Trophoblast cell (in vitro differentiated cells and primary cell): ENCODE results near the gene SH3BGRL2.

ENCODE experiments used
- DNase-seq, 2 donors: peaks; one replicate each; pipeline ENCODE4 v3.0.0-alpha.2; 2016
- H2AFZ ChIP-seq: 2 replicates; pipeline ENCODE4 v1.6.1; 2013; ENCODE audit warnings: low read length, moderate library complexity, mild to moderate bottlenecking; ENCODE audit not compliant: insufficient read depth, poor library complexity
- H2AK5ac ChIP-seq: 2 replicates; pipeline ENCODE4 v1.6.1; 2013; ENCODE audit warnings: mild to moderate bottlenecking, low read length
- H2BK120ac ChIP-seq: 2 replicates; pipeline ENCODE4 v1.6.1; 2013; ENCODE audit warnings: low read length, mild to moderate bottlenecking, moderate library complexity; ENCODE audit not compliant: insufficient read depth, poor library complexity
- H2BK12ac ChIP-seq: 2 replicates; pipeline ENCODE4 v1.6.1; 2013; ENCODE audit warnings: mild to moderate bottlenecking, low read length, moderate library complexity
- H2BK5ac ChIP-seq: 2 replicates; pipeline ENCODE4 v1.6.1; 2013; ENCODE audit warnings: low read length, low read depth, moderate library complexity, mild to moderate bottlenecking; ENCODE audit not compliant: poor library complexity
- H3K14ac ChIP-seq: 2 replicates; pipeline ENCODE4 v1.6.1; 2013; ENCODE audit warnings: mild to moderate bottlenecking, low read length
- H3K18ac ChIP-seq: 2 replicates; pipeline ENCODE4 v1.6.1; 2013; ENCODE audit warnings: mild to moderate bottlenecking, low read length
- H3K23ac ChIP-seq: 2 replicates; pipeline ENCODE4 v1.6.1; 2013; ENCODE audit warnings: low read length
- H3K27ac ChIP-seq: 2 replicates; pipeline ENCODE4 v1.5.1; 2013; ENCODE audit warnings: low read depth, mild to moderate bottlenecking, inconsistent platforms, low read length, moderate library complexity
- H3K27me3 ChIP-seq: 2 replicates; pipeline ENCODE4 v1.6.1; 2013; ENCODE audit warnings: inconsistent platforms, mild to moderate bottlenecking, low read length, moderate library complexity; ENCODE audit not compliant: insufficient read depth
- H3K36me3 ChIP-seq, 2 experiments: 1 replicate in 1 of 2; 2 replicates in 1 of 2; pipeline ENCODE4 v1.6.1; 2013; ENCODE audit warnings: low read length in 2 of 2, mild to moderate bottlenecking in 2 of 2, moderate library complexity in 1 of 2; ENCODE audit not compliant: insufficient read depth in 2 of 2, control insufficient read depth in 1 of 2
- H3K4ac ChIP-seq: 2 replicates; pipeline ENCODE4 v1.6.1; 2013; ENCODE audit warnings: low read depth, mild to moderate bottlenecking, low read length, moderate library complexity
- H3K4me1 ChIP-seq, 2 experiments: 1 replicate in 1 of 2; 2 replicates in 1 of 2; pipeline ENCODE4 v1.6.1; 2013; ENCODE audit warnings: low read length in 2 of 2, mild to moderate bottlenecking in 2 of 2, moderate library complexity in 1 of 2; ENCODE audit not compliant: insufficient read depth in 2 of 2, control insufficient read depth in 1 of 2
- H3K4me2 ChIP-seq: 2 replicates; pipeline ENCODE4 v1.6.1; 2013; ENCODE audit warnings: inconsistent platforms, mild to moderate bottlenecking, low read length, moderate library complexity
- H3K4me3 ChIP-seq: 2 replicates; pipeline ENCODE4 v1.5.1; 2013; ENCODE audit warnings: mild to moderate bottlenecking, low read depth, low read length, inconsistent platforms
- H3K79me1 ChIP-seq: one replicate; pipeline ENCODE4 v1.6.1; 2013; ENCODE audit warnings: low read length
- H3K79me2 ChIP-seq: 2 replicates; pipeline ENCODE4 v1.6.1; 2013; ENCODE audit warnings: low read length, mild to moderate bottlenecking; ENCODE audit not compliant: control insufficient read depth, insufficient read depth, poor library complexity
- H3K9ac ChIP-seq: 2 replicates; pipeline ENCODE4 v1.6.1; 2013; ENCODE audit warnings: mild to moderate bottlenecking, low read length
- H3K9me3 ChIP-seq: 2 replicates; pipeline ENCODE4 v1.6.1; 2013; ENCODE audit warnings: low read depth, mild to moderate bottlenecking, control low read depth, inconsistent platforms, low read length; ENCODE audit not compliant: insufficient read depth
- H4K12ac ChIP-seq: 2 replicates; pipeline ENCODE4 v1.6.1; 2013; ENCODE audit warnings: low read depth, mild to moderate bottlenecking, low read length, moderate library complexity
- H4K8ac ChIP-seq: 2 replicates; pipeline ENCODE4 v1.6.1; 2013; ENCODE audit warnings: low read depth, mild to moderate bottlenecking, low read length, moderate library complexity
- H4K91ac ChIP-seq: one replicate; pipeline ENCODE4 v1.6.1; 2013; ENCODE audit warnings: low read depth, mild to moderate bottlenecking, low read length, moderate library complexity
- WGBS: extraction: QIAGEN DNeasy Blood & Tissue Kit; methylation state at CpG from one replicate; pipeline ENCODE4 v1.1.7; 2013; ENCODE audit warnings: missing lambda C conversion rate; ENCODE audit not compliant: insufficient read length, insufficient coverage; ENCODE audit errors: extremely low coverage; 5-methylcytosine and 5-hydroxymethylcytosine counted together

The SH3BGRL2 gene

GRCh38 chr6:79610306-79611009 lies 20.7 kb upstream of the SH3BGRL2 start:
- H4K8ac ChIP-seq = peak overlapping the region; percentile 44
- no peak overlapping the region for H3K18ac ChIP-seq
- H3K36me3 ChIP-seq = no peaks in the 10 kb centered on the region
- H2AFZ ChIP-seq = no peak overlapping the region
- DNase-seq = peak; percentile 87 to 97
- no peak overlapping the region for H3K14ac ChIP-seq
- H4K12ac ChIP-seq = no peak overlapping the region
- H3K9ac ChIP-seq = no peak overlapping the region
- peak overlapping the region; percentile 33 for H3K27ac ChIP-seq
- H3K79me2 ChIP-seq = no peaks in the 10 kb centered on the region
- no peak overlapping the region for H3K23ac ChIP-seq
- no peak overlapping the region for H3K4ac ChIP-seq
- no peak overlapping the region for H2BK12ac ChIP-seq
- no peak overlapping the region for H2BK5ac ChIP-seq
- no peak overlapping the region for H4K91ac ChIP-seq
- peaks cover 11% of the 10 kb centered on the region for H3K79me1 ChIP-seq
- H2AK5ac ChIP-seq = no peak overlapping the region
- WGBS = no CpG with 5 or more reads among the region's 5 CpGs
- H3K4me3 ChIP-seq = no peak overlapping the region
- no peaks in the 10 kb centered on the region for H3K27me3 ChIP-seq
- no peak overlapping the region for H3K4me2 ChIP-seq
- no peaks in the 10 kb centered on the region for H3K9me3 ChIP-seq
- H2BK120ac ChIP-seq = no peak overlapping the region
- peaks cover 15 to 22% of the 10 kb centered on the region in 2 experiments for H3K4me1 ChIP-seq

- Histone ChIP-seq H3K36me3 (no peaks in the 10 kb centered on the region), H3K79me2 (no peaks in the 10 kb centered on the region), H3K23ac (no peak overlapping the region), H2AK5ac (no peak overlapping the region), H3K18ac (no peak overlapping the region), H4K91ac (no peak overlapping the region), H3K4ac (no peak overlapping the region), H2AFZ (no peak overlapping the region), H3K4me3 (no peak overlapping the region), H3K9ac (no peak overlapping the region), H4K12ac (no peak overlapping the region), H3K27me3 (no peaks in the 10 kb centered on the region), H4K8ac (no peak overlapping the region), H3K14ac (no peak overlapping the region), H2BK12ac (no peak overlapping the region), H3K27ac (no peak overlapping the region), H2BK120ac (no peak overlapping the region), H3K79me1 (peaks cover 11% of the 10 kb centered on the region), H3K9me3 (no peaks in the 10 kb centered on the region), H2BK5ac (no peak overlapping the region), H3K4me2 (no peak overlapping the region), H3K4me1 (peaks cover 15 to 22% of the 10 kb centered on the region in 2 experiments)
- no peak for DNase-seq
- no CpG with 5 or more reads among the region's 2 CpGs for WGBS
These were observed 18.7 kb upstream of the SH3BGRL2 start for GRCh38 chr6:79612457-79612856.

- Histone ChIP-seq H4K91ac (no peak overlapping the region), H3K36me3 (no peaks in the 10 kb centered on the region), H2AK5ac (no peak overlapping the region)
These were observed 18.2 kb upstream of the SH3BGRL2 start for GRCh38 chr6:79612918-79613317.

GRCh38 chr6:79613912-79614311 lies 17.2 kb upstream of the SH3BGRL2 start:
- H4K12ac ChIP-seq = no peak overlapping the region
- WGBS = no CpG with 5 or more reads among the region's 6 CpGs
- no peak overlapping the region for H2BK12ac ChIP-seq
- peaks cover 8% of the 10 kb centered on the region for H3K79me1 ChIP-seq
- H3K4me3 ChIP-seq = no peak overlapping the region
- H2AK5ac ChIP-seq = no peak overlapping the region
- H3K18ac ChIP-seq = no peak overlapping the region
- peak overlapping the region; percentile 6 for H2BK5ac ChIP-seq
- H3K79me2 ChIP-seq = no peaks in the 10 kb centered on the region
- no peak overlapping the region for H3K9ac ChIP-seq
- H3K23ac ChIP-seq = no peak overlapping the region
- no peak overlapping the region for H3K4me2 ChIP-seq
- no peaks in the 10 kb centered on the region for H3K36me3 ChIP-seq
- H3K4ac ChIP-seq = no peak overlapping the region
- H3K14ac ChIP-seq = peak overlapping the region; percentile 26
- H4K91ac ChIP-seq = peak overlapping the region; percentile 29
- DNase-seq = peak; percentile 43 to 80
- no peak overlapping the region for H4K8ac ChIP-seq
- H3K9me3 ChIP-seq = no peaks in the 10 kb centered on the region
- no peak overlapping the region for H2AFZ ChIP-seq
- H3K4me1 ChIP-seq = peaks cover 15 to 21% of the 10 kb centered on the region in 2 experiments
- H3K27me3 ChIP-seq = no peaks in the 10 kb centered on the region
- no peak overlapping the region for H2BK120ac ChIP-seq
- H3K27ac ChIP-seq = peak overlapping the region; percentile 44

More at GRCh38 chr6:79612918-79613317, 18.2 kb upstream of the SH3BGRL2 start:
- Histone ChIP-seq H2BK120ac (no peak overlapping the region), H3K18ac (no peak overlapping the region), H2AFZ (no peak overlapping the region), H3K4me3 (no peak overlapping the region), H3K27ac (no peak overlapping the region), H3K9me3 (no peaks in the 10 kb centered on the region), H3K14ac (no peak overlapping the region), H4K8ac (no peak overlapping the region), H2BK5ac (no peak overlapping the region), H3K4me1 (peaks cover 15 to 22% of the 10 kb centered on the region in 2 experiments), H3K4ac (no peak overlapping the region), H3K4me2 (no peak overlapping the region), H3K79me1 (peaks cover 11% of the 10 kb centered on the region), H3K79me2 (no peaks in the 10 kb centered on the region), H3K9ac (no peak overlapping the region), H3K27me3 (no peaks in the 10 kb centered on the region), H3K23ac (no peak overlapping the region), H4K12ac (no peak overlapping the region), H2BK12ac (no peak overlapping the region)
- WGBS = no CpG with 5 or more reads among the region's 2 CpGs
- peak in 1 of 2 donors; percentile 12 for DNase-seq
